Bronchial epithelial cell (primary cell): ENCODE results near the gene KLF1. TPM values are rescaled to one million over a fixed set of nuclear protein-coding genes. Genes with fewer than 3 reads are reported as not detected.
"Not testable (repeated sequence)": the region's sequence is repeated elsewhere in the genome, so short reads cannot be mapped to it uniquely, and the experiment has no call there.

Experiments
- DNase-seq: peaks from one replicate; pipeline ENCODE4 v3.0.0-alpha.2; 2010; ENCODE audit warnings: low read depth
- FAIRE-seq: peaks from 2 replicates; lab custom pipeline; 2011; peaks lifted over from hg19 to GRCh38; lab: Jason Lieb, UNC
- H3K27me3 ChIP-seq: 2 replicates; pipeline ENCODE4 v1.5.1; 2011; ENCODE audit warnings: low read length; ENCODE audit not compliant: control insufficient read depth, insufficient read depth
- H3K36me3 ChIP-seq: 2 replicates; pipeline ENCODE4 v1.5.1; 2011; ENCODE audit warnings: low read length; ENCODE audit not compliant: control insufficient read depth, insufficient read depth
- H3K4me3 ChIP-seq: 2 replicates; pipeline ENCODE4 v1.5.1; 2011; ENCODE audit warnings: mild to moderate bottlenecking, low read depth, low read length, control low read depth
- CTCF ChIP-seq: IDR thresholded peaks from 2 replicates; pipeline ENCODE4 v1.5.1; 2011; ENCODE audit warnings: mild to moderate bottlenecking, moderate library complexity, low read length, control low read depth, inconsistent platforms; ENCODE audit not compliant: insufficient read depth, severe bottlenecking
- total RNA-seq: library from RNA; depleted of rRNA; stranded (reverse); fragments of >200 nt; gene quantifications from 2 replicates; pipeline ENCODE4 v1.2.1, GENCODE V29; 2014

Gene KLF1
- total RNA-seq, 1 donor from 2014 or later = not detected

- DNase-seq (no peak), FAIRE-seq (no peak)
- TF ChIP-seq CTCF = no peak
- Histone ChIP-seq H3K4me3 (no peak overlapping the region), H3K36me3 (peaks cover 31% of the 10 kb centered on the region), H3K27me3 (no peaks in the 10 kb centered on the region)
These were observed 43.1 kb upstream of the KLF1 start for GRCh38 chr19:12930002-12930645.

GRCh38 chr19:12924621-12925310 is 37.8 kb upstream of the KLF1 start:
- TF ChIP-seq CTCF = no peak
- no peak overlapping the region for H3K4me3 ChIP-seq
- FAIRE-seq (no peak), DNase-seq (no peak)
- no peaks in the 10 kb centered on the region for H3K27me3 ChIP-seq
- peaks cover 39% of the 10 kb centered on the region for H3K36me3 ChIP-seq

- Histone ChIP-seq H3K27me3 (no peaks in the 10 kb centered on the region), H3K4me3 (no peak overlapping the region), H3K36me3 (peaks cover 27% of the 10 kb centered on the region)
- no peak for TF ChIP-seq CTCF
- FAIRE-seq (no peak), DNase-seq (no peak)
These were observed 36.0 kb upstream of the KLF1 start for GRCh38 chr19:12922959-12923358.

- FAIRE-seq (no peak), DNase-seq (no peak)
- peaks cover 18% of the 10 kb centered on the region for H3K36me3 ChIP-seq
- TF ChIP-seq CTCF = no peak
- no peaks in the 10 kb centered on the region for H3K27me3 ChIP-seq
- H3K4me3 ChIP-seq = no peak overlapping the region
These were observed 34.0 kb upstream of the KLF1 start for GRCh38 chr19:12921047-12921446.

GRCh38 chr19:12918253-12918652 is 31.3 kb upstream of the KLF1 start:
- no peak overlapping the region for H3K4me3 ChIP-seq
- H3K27me3 ChIP-seq = no peaks in the 10 kb centered on the region
- TF ChIP-seq CTCF = no peak
- FAIRE-seq (no peak), DNase-seq (no peak)
- peaks cover 5% of the 10 kb centered on the region for H3K36me3 ChIP-seq

- not testable (repeated sequence) for H3K27me3 ChIP-seq, H3K36me3 ChIP-seq, DNase-seq
These were observed 28.9 kb upstream of the KLF1 start for GRCh38 chr19:12915860-12916259.

More at GRCh38 chr19:12915860-12916259, 28.9 kb upstream of the KLF1 start:
- not testable (repeated sequence) for FAIRE-seq, H3K4me3 ChIP-seq
